Caki2 (cell line): ENCODE measurements around the gene SPSB1. TPM values are rescaled to one million over a fixed set of nuclear protein-coding genes. Genes with fewer than 3 reads are reported as not detected.

ENCODE experiments used
- DNase-seq: peaks from one replicate; pipeline ENCODE4 v3.0.0-alpha.2; 2015; ENCODE audit warnings: low read depth
- in situ Hi-C: cut with HindIII; loops from 2 replicates; pipeline ENCODE4 v1.10.0; 2016; ENCODE audit warnings: low sequenced_read_pairs, low pct_unique_long_range_greater_than_20kb, mixed read lengths
- total RNA-seq: library from RNA; depleted of rRNA; stranded (reverse); fragments of >200 nt; shearing (Covaris generic); gene quantifications from 2 replicates; pipeline ENCODE4 v1.2.3, GENCODE V29; 2014; ENCODE audit warnings: low replicate concordance

SPSB1 gene
- total RNA-seq, 1 experiment from 2014 or later = 32.9 TPM

DNA sequence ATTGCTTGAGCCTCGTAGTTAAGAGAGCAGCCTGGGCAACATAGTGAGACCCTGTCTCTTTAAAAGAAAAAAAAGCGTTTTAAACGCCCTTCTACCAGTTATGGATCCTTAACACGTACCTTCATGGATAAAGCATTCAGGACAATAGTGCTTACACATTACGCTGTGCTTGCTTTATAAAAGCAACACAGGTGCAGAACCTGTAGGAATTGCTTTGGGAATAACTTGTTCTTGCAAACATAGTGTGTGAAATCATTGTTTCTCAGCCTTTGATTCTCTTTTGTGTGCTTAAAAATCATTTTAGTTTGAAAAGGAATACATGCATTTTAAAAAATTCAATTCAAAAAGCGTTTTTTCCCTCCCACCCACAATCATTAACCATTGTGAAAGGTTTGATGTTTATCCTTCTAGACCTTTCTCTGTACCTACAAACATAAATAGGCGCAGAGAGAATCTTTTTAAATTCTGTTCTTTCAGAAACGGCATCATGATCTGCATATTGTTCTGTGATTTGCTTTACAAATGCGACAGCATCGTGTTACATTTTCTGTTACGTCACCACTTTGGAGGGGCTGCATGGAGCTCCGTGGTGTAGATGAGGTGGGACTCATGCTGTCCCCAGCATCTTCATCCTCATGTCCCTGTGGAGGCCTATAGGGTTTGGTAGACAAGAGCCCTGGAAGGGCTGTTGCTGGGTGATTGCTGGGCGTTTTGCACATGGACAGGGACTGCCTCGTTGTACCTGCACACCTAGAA, 54.6 kb downstream of the SPSB1 start:
- DNase-seq = no peak
- in situ Hi-C loops = no loop called here

DNA sequence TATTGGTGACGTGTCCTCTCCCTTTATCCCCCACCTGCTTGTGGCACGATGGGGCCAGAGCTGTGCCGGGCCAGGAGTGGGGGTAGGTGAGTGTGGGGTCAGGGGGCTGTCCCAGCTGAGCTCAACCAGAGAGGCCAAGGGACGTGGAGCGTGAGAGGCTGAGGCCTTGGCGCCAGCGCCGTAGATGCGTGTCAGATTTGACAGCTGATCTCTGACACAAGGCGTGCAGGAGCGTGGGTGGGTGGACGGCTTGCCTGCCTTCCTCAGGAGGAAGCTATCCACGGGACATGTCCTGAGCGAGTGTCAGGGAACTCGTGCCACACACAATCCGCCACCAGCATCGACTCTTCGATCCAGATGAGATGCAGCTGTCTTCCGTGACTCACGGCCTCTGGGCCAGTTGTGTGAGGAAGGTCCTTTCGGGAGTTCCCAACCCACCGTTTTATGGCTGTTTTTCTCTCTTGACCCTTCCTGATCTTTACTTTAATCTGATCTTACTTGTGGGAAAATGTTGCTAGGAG, 56.7 kb downstream of the SPSB1 start:
- in situ Hi-C loops = no loop called here
- DNase-seq = no peak

DNA sequence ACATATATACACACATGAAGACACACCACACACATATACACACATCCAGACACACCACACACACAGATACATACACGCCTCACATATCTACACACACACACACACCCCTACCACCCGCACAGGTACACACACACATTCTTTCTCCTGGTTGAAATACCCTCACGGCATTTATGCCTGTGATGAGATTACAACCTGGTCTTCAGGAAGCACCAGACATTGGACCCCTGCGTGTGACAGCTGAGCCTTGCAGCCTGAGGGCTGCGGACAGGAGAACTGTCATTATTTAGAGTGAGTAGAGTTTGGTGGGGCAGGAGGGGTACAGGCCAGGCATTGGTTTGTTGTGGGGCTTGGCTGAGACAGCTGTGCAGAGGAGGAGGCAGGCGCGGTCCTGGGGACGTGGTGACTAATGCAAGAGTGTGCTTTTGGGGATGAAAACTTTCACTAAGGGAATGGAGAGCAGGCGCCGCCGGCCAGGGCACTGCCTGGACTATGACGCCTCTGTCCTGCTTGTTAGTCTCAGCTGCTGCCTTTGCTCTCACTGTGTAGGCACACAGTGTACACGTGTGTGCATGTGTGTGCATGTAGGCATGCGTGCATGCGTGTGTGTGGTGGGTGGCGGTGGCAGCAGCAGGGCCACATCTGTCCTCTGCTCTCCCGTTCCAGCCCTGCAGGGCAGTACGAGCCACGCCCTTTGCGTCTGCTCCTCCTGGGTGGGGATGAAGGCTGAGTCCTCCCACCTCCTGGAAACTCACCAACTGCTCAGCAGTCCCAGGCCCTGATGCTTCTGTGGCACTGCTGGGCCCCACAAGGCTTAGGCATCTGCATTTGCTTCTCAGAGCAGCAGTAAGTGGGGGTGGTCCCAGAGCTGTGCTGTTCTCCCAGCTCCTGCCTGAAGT, 57.6 kb downstream of the SPSB1 start:
- no peak for DNase-seq
- in situ Hi-C loops = no loop called here

DNA sequence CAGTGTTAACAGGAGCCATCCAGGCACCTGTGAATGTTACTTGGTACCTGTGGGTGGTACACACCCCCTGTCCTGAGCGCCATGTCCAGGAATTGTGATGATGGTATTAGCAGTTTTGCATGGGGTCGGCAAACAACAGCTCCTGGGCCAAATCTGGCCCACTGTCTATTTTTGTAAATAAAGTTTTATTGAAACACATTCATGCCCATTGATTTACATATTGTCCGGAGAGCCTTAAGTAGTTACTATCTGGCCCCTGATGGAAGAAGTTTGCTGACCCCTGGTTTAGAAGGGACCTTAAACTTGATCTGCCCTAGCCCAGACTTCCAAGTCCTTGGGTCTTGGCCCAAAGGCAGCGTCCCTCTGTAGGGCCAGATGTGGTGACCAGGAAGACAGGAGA, 58.3 kb downstream of the SPSB1 start:
- no peak for DNase-seq
- in situ Hi-C loops = no loop called here

DNA sequence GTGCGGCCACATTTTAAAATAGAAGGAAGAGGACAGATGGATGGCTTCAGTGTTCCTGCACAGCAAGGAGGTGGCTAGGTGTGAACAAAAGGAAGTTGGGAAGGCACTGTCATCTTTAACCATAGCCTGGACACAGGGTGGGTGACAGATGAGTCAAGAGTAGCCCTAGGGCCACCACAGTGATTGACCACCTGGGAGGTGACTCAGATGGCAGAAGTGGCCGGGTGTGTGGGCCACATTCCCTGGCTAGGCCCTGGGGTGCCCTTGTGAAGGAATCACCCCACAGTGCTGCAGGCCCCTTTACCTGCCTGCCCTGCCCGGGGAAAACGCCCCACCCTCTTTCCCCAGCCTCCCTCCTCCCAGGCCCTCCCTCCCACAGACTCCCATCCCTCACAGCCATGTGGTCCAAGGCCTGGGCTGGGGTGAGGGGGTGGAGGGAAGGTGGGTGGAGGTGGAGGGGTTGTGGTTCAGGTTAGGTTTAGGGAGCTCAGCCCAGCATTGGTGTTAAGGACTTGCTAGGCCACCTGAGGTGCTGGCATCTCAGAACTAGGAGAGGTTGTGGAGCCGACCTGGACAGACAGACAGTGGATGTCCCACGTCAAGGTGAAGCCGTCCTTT, 59.1 kb downstream of the SPSB1 start:
- in situ Hi-C loops = no loop called here
- DNase-seq = no peak

DNA sequence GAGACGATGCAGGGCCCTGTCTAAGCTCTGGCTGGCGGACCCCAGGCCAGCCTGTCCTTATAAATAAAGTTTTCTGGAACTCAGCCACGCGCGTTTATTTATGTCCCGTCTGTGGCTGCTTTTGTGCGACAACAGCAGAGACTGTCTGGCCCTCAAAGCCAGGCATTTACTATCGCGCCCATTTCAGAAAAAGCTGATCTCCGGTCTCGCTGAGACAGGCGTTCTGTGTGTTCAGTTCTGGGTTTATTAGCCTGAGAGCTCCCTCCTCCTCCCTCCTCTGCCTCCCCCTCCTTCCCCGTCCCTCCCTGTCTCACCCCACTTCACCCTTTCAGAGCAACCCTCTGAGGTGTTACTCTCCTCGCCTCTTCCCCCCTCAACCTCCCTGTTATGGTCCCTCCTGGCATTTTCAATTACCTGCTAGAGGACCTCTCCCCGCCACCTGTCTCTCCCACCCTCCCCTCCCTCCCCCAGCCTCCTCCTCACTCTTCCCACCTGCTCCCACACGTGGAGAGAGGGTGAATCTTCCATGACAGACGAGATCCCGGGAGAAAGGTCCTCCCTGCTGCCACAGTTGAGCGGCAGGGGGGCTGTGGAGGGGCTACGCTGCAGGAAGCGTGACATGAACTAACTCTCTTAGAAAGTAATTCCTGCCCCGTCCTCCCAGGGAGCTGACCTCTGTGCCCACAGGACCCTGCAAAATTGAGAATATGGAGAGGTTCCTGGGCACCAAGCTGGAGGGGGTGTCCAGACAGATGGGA, 59.9 kb downstream of the SPSB1 start:
- no peak for DNase-seq
- in situ Hi-C loops = no loop called here

DNA sequence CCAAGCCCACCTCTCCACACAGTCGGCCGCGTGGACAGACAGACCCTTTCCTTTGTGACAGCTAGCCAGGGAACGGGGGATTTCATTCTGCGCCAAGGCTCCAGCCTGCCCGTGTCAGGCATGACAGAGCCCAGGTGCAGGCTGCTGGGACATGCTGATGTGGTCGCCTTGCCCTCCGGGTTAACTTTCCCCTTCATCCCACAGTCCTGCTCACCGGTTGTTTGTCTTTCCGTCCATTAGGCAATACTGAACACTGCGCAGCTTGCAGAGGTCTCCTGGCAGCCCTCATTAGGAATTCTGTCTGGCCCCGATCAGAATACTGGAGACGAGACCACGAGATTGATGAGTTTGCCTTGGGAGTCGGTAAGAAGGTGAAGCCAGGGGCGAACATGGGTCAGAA, 62.8 kb downstream of the SPSB1 start:
- in situ Hi-C loops = no loop called here
- no peak for DNase-seq

DNA sequence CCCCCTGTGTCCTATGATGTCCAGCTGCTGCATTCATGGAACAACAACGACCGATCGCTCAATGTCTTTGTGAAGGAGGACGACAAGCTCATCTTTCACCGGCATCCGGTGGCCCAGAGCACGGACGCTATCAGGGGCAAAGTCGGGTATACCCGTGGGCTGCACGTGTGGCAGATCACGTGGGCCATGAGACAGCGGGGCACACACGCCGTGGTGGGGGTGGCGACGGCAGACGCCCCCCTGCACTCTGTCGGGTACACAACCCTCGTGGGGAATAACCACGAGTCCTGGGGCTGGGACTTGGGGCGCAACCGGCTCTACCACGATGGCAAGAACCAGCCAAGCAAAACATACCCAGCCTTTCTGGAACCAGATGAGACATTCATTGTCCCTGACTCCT, 63.3 kb downstream of the SPSB1 start:
- no peak for DNase-seq
- in situ Hi-C loops = no loop called here

DNA sequence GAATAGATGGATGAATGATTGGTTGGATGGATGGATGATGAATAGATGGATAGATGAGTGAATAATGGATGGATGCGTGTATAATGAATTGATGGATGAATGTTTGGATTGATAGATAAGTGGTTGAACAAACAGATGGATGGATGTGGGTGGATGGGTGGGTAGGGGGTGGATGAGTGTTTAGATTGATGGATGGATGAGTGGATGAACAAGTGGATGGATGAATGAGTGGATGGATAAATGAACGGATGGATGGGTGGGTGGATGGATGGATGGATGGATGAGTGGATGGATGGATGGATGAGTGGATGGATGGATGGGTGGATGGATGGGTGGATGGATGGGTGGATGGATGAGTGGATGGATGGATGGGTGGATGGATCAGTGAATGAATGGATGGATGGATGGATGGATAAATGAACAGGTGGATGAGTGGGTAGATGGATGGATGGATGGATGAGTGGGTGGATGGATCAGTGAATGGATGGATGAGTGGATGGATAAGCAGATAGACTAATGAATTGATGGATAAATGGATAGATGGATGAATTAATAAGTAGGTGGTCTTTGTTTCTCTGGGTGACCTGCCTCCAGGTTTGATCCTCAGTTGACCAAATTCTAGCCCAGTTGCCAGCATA, 64.3 kb downstream of the SPSB1 start:
- in situ Hi-C loops = no loop called here
- DNase-seq = no peak

DNA sequence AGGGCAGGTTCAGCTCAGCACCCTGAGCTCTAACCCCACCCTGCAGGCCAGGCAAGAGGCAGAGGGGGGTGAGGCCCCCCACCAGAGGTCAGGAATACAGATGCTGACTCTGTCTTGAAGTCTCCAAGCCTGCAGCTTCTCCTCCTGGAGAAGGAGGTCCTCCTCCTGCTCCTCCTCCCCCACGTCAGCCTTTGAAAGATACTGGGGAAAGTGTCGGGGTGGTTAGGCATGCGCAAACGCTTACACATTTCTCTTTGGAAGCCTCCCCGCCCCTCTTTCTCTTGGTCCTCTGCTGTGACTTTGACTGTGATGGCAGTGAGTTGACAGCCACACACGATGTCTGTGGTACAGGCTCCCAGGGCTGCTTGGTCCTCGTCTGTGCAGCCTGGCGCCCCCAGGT, 65.3 kb downstream of the SPSB1 start:
- in situ Hi-C loops = no loop called here
- no peak for DNase-seq

DNA sequence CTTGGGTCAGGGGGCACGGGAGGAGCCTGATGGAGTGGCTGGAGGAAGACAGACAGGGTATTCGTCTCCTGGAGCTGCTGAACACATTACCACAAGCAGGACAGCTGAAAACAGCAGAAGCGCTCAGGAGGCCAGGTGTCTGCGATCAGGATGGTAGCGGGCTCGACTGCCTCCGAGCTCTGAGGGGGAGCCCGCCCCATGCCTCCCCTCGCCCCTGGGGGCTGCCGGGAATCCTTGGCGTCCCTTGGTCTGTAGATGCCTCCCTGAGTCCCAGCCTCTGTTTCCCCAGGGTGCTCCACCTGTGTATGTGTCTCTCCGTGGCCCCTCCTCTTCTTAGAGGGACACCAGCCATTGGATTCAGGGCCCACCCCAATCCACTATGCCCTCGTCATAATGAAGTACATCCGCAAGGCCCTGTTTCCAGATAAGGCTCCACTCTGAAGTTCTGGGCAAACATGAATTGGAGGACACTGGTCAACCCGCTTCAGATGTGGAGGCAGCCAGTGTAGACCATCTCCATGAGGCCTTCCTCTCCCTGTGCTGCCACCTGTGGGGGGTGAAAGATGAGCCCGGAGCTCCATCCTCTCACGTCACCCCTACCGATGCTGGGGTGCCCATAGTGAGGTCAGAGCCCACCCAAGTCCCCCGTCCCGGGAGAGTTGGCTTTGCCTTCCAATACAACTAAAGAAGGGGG, 67.8 kb downstream of the SPSB1 start:
- in situ Hi-C loops = no loop called here
- DNase-seq = no peak

DNA sequence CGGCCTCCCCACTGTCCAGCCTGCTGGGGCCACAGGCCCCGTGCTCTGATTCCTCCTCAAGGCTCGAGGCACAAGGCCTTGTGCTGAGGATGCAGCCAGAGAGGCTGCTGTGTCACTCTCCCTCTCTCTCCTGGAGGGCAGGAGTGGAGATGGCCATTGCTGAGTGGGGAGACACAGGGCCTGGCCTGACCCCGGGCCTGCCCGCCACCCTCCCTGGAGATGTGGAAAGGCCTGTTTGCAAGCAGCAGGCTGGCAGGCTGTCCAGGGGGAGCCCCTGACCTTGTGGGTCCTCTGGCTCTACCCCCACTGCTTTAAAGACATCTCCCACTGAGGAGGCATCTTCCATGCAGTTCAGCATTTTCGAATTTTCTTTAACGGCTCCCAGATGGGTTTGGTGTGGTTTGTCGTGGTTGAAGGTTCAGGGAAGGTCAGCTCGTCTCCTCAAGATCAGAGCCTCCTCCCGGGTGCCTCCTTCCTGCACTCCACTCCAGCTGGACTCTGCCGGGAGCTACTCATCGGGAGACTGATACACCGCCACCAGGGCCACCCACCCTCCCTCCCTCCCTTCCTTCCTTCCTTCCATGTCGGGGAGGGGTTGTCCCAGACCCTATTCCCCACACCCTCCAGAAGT, 69.1 kb downstream of the SPSB1 start:
- no peak for DNase-seq
- in situ Hi-C loops = no loop called here

DNA sequence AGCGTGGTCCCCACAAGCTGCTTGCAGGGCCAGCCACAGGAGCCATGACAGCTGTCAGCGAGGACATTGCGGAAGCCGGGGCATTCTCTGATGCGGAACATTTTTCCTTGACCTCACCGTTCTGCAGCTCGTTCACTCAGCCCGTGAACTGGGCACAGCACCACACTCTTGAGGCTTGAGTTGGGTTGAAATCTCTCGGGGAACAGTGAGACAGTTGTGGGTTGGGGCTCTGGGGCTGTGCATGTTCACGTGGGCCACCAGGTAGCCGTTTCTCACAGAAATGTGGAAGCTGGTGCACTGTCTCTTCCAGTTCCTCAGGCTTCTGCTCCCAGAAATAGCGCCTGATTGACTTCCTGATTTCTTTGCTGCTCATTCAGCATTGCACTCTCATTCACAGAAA, 69.8 kb downstream of the SPSB1 start:
- in situ Hi-C loops = no loop called here
- DNase-seq = no peak

DNA sequence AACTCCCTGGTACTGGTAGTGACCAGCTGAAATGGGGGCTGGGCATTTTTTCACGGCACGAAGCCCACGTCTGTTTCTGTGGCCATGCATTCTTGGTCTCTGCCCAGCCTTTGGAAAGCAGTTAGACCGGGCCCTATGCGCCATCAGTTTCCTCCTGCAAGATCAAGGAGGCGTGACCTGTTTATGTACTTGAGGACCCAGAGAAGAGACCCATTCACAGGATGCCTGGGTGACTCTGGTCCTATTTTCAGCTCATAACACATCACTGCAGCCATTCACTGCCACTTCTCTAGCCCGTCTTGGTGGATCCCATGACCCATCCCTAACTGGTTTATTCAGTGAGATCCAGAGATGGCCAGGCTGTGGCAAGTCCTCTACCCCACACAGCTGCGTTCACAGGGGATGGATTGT, 70.4 kb downstream of the SPSB1 start:
- in situ Hi-C loops = no loop called here
- DNase-seq = no peak

DNA sequence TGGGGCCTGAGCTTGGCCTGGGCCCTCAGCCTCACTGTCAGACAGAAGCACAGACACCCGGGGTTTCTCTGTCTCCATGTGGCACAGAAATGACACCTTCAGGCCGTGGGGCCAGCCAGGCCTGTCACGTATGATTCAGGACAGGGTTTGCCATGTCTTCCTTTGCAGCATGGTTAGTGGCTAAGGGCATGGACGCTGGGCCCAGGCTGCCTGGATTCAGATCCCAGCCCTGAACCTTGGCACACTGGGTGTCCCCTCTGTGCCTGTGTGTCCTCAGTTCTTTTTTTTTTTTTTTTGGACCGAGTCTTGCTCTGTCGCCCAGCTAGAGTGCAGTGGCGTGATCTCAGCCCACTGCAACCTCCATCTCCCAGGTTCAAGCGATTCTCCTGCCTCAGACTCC, 73.6 kb downstream of the SPSB1 start:
- in situ Hi-C loops = no loop called here
- no peak for DNase-seq

DNA sequence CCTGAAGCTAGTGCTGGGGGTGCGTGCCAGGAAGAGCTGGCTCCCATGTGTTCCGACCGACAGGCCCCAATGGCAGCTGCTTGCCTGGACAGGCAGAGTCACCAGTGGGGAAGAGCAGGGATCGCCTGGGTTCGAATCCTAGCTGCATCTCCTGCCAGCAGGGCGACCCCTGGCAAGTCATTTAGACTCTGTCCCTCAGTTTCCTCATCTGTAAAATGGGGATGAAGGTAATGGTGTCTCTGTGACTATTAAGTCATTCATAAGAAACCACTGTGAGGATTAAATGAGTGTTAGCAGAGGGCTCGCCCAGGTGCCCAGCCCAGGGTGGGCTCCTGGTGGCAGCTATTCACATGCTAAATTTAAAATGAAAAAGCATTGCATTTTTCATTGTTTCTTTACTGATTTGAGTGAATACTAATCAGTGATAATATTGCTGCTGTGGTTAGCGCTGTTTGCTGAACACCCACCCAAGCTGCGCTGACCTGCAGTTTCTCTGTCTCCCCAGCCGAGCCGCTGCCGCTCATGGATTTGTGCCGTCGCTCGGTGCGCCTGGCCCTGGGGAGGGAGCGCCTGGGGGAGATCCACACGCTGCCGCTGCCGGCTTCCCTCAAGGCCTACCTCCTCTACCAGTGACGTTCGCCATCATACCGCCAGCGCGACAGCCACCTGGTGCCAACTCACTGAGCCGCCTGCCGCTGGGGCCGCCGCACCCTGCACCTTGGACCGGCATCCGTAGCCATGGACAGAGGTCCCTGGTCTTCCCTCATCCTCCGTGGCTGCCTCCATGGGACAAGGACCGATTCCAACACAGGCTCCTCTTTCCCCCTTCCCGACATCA, 74.5 kb downstream of the SPSB1 start:
- in situ Hi-C loops = no loop called here
- DNase-seq = no peak
